ENCODE measurements around the gene ARCN1.

Gene ARCN1

GRCh38 chr11:118640332-118641154 is 68.3 kb downstream of the ARCN1 start:
- no peak for DNase-seq

- DNase-seq: no peak
These were observed 69.3 kb downstream of the ARCN1 start for GRCh38 chr11:118641397-118642019.

GRCh38 chr11:118643142-118643994 is 71.2 kb downstream of the ARCN1 start:
- DNase-seq: no peak

GRCh38 chr11:118643995-118644345 is 71.8 kb downstream of the ARCN1 start:
- no peak for DNase-seq

- DNase-seq: no peak
These were observed 72.3 kb downstream of the ARCN1 start for GRCh38 chr11:118644496-118644895.

- DNase-seq: no peak
These were observed 73.0 kb downstream of the ARCN1 start for GRCh38 chr11:118645066-118645715.

- DNase-seq: no peak
These were observed 74.2 kb downstream of the ARCN1 start for GRCh38 chr11:118646393-118646792.

GRCh38 chr11:118648291-118648690 is 76.1 kb downstream of the ARCN1 start:
- DNase-seq: no peak

GRCh38 chr11:118649941-118650340 is 77.7 kb downstream of the ARCN1 start:
- no peak for DNase-seq

GRCh38 chr11:118650366-118650765 is 78.2 kb downstream of the ARCN1 start:
- DNase-seq: no peak

GRCh38 chr11:118651820-118652219 is 79.6 kb downstream of the ARCN1 start:
- DNase-seq: no peak

All from activated gamma-delta T cell treated with Interleukin-2 at 50 U/mL for 16 hours (primary cell).